Measurements from ENCODE around the gene CUL3. TPM values are rescaled to one million over a fixed set of nuclear protein-coding genes. Genes with fewer than 3 reads are reported as not detected.

Gene CUL3
- total RNA-seq, 1 experiment from 2014 or later = 140 TPM

DNA sequence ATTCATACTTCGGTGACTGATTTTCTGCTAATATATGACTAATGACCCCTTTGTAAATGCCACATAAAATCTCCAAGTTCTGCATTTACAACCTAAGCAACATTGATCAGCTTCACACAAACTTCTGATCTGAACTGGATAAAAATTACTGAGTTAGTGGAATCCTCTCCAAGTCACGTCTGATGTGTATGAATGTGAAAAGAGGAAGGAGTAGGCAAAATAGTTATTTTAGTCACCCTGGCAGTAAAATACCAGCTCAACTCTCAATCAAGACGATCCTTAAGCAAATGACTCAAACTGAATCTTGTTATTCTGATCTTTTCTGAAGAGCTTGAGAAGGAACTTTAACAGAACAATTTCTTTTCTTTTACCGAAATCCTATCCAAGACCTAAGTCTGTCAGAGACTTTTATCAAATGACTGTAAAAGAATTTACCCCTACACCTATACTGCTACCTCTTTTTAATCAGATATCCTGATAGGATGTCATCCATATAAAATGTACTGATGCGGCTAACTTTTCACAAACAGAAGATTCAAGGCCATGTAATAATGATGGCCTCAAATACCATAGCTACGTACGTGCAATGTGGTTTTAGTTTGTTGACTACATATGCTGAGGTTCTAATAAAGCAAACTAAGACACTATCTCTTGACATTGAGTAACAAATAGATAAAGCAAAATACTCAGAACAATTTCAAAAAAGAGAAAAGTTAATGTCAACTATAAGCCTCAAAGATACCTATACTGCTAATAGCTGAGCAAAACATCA lies 23.7 kb downstream of the CUL3 start:
- CTCF ChIA-PET = no interaction called here
- intact Hi-C loops (cut with micrococcal nuclease; ENCODE audit: unreplicated experiment) = no loop called here

DNA sequence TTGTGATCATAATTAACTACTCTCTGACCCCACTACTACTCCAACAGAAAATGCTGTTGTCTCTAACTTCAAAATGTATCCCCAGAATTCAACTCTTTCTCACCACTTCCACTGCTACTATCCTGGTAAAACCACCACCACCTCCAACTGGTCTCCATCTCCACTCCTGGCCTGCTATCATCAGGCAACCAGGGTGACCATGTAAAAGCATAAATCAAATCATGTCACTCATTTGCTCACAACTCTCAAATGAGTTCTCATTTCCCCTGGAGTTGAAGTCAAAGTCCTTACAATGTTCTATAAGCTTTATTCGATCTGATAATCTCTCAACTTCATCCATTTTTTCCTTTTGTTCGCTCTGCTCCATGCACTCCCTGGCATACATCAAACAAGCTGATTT lies 24.6 kb downstream of the CUL3 start:
- TF ChIP-seq, protein P1, sequence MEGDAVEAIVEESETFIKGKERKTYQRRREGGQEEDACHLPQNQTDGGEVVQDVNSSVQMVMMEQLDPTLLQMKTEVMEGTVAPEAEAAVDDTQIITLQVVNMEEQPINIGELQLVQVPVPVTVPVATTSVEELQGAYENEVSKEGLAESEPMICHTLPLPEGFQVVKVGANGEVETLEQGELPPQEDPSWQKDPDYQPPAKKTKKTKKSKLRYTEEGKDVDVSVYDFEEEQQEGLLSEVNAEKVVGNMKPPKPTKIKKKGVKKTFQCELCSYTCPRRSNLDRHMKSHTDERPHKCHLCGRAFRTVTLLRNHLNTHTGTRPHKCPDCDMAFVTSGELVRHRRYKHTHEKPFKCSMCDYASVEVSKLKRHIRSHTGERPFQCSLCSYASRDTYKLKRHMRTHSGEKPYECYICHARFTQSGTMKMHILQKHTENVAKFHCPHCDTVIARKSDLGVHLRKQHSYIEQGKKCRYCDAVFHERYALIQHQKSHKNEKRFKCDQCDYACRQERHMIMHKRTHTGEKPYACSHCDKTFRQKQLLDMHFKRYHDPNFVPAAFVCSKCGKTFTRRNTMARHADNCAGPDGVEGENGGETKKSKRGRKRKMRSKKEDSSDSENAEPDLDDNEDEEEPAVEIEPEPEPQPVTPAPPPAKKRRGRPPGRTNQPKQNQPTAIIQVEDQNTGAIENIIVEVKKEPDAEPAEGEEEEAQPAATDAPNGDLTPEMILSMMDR (conservative IDR thresholded peaks at IDR 0.05; ENCODE audit: low read depth, low read length) = no peak
- TF ChIP-seq EZH2 (IDR thresholded peaks at IDR 0.05; ENCODE audit: borderline replicate concordance, low read depth, low read length, poor library complexity, severe bottlenecking) = no peak
- BruUV-seq (replicated peaks) = no TSS peak
- intact Hi-C loops (cut with micrococcal nuclease; ENCODE audit: unreplicated experiment) = no loop called here
- POLR2A ChIA-PET (ENCODE audit: low non-redundant PET) = interaction anchor here (0.6 kb wide), 1 partner anchor 39 kb away, joined by 4 read pairs; no protein-coding TSS in a partner anchor
- Histone ChIP-seq H3K27ac (ENCODE audit: low read depth, low read length, poor library complexity, severe bottlenecking) (no peak overlapping the region), H3K4me1 (ENCODE audit: insufficient read depth, low read length, poor library complexity, severe bottlenecking) (peaks cover 4% of the 10 kb centered on the region), H3K9me3 (ENCODE audit: low read depth, low read length, poor library complexity, severe bottlenecking) (no peaks in the 10 kb centered on the region), H3K36me3 (ENCODE audit: insufficient read depth, low read length, poor library complexity, severe bottlenecking) (peaks cover 6% of the 10 kb centered on the region), H3K27me3 (replicated peaks; ENCODE audit: insufficient read depth, low read depth, low read length, poor library complexity) (no peaks in the 10 kb centered on the region), H3K4me3 (ENCODE audit: low read depth, low read length, poor library complexity, severe bottlenecking) (no peak overlapping the region)
- CTCF ChIA-PET = no interaction called here
- no peak for DNase-seq (ENCODE audit: low spot score)

More for the DNA sequence above, 23.7 kb downstream of the CUL3 start:
- no peak overlapping the region for H3K27ac ChIP-seq (ENCODE audit: low read depth, low read length, poor library complexity, severe bottlenecking)
- DNase-seq (ENCODE audit: low spot score) = no peak
- H3K36me3 ChIP-seq (ENCODE audit: insufficient read depth, low read length, poor library complexity, severe bottlenecking) = peaks cover 6% of the 10 kb centered on the region
- no peaks in the 10 kb centered on the region for H3K27me3 ChIP-seq (replicated peaks; ENCODE audit: insufficient read depth, low read depth, low read length, poor library complexity)
- no TSS peak for BruUV-seq (replicated peaks)
- peaks cover 4% of the 10 kb centered on the region for H3K4me1 ChIP-seq (ENCODE audit: insufficient read depth, low read length, poor library complexity, severe bottlenecking)
- H3K9me3 ChIP-seq (ENCODE audit: low read depth, low read length, poor library complexity, severe bottlenecking) = peaks cover under 1% of the 10 kb centered on the region
- no peak for TF ChIP-seq EZH2 (IDR thresholded peaks at IDR 0.05; ENCODE audit: borderline replicate concordance, low read depth, low read length, poor library complexity, severe bottlenecking)
- TF ChIP-seq, protein P1 (conservative IDR thresholded peaks at IDR 0.05; ENCODE audit: low read depth, low read length) = no peak
- no peak overlapping the region for H3K4me3 ChIP-seq (ENCODE audit: low read depth, low read length, poor library complexity, severe bottlenecking)
- POLR2A ChIA-PET (ENCODE audit: low non-redundant PET) = no interaction called here

DNA sequence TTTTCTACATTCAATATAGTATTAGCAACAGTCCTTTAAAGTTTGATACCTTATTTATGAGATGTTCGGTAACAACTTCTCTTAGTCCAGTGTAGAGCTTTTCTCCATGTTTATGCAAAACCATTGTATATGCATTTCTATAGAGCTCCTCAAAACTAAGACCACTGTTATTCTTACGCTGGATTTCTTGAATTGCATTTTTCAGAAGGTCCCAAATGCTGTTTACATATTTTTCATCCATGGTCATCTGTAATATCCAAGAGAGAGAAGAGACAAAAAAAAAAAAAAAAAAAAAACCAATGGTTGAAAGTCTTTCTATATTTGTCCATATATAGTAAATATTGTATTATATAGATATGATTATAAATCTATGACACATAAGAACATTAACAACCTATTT lies 27.6 kb downstream of the CUL3 start:
- H3K9me3 ChIP-seq (ENCODE audit: low read depth, low read length, poor library complexity, severe bottlenecking) = no peaks in the 10 kb centered on the region
- H3K36me3 ChIP-seq (ENCODE audit: insufficient read depth, low read length, poor library complexity, severe bottlenecking) = peaks cover 6% of the 10 kb centered on the region
- no peak for DNase-seq (ENCODE audit: low spot score)
- POLR2A ChIA-PET (ENCODE audit: low non-redundant PET) = no interaction called here
- intact Hi-C loops (cut with micrococcal nuclease; ENCODE audit: unreplicated experiment) = no loop called here
- CTCF ChIA-PET = no interaction called here
- BruUV-seq (replicated peaks) = no TSS peak
- no peaks in the 10 kb centered on the region for H3K4me1 ChIP-seq (ENCODE audit: insufficient read depth, low read length, poor library complexity, severe bottlenecking)
- H3K4me3 ChIP-seq (ENCODE audit: low read depth, low read length, poor library complexity, severe bottlenecking) = no peak overlapping the region
- TF ChIP-seq EZH2 (IDR thresholded peaks at IDR 0.05; ENCODE audit: borderline replicate concordance, low read depth, low read length, poor library complexity, severe bottlenecking) = no peak
- TF ChIP-seq, protein P1 (conservative IDR thresholded peaks at IDR 0.05; ENCODE audit: low read depth, low read length) = no peak
- H3K27ac ChIP-seq (ENCODE audit: low read depth, low read length, poor library complexity, severe bottlenecking) = no peak overlapping the region
- no peaks in the 10 kb centered on the region for H3K27me3 ChIP-seq (replicated peaks; ENCODE audit: insufficient read depth, low read depth, low read length, poor library complexity)

All from A673 (cell line).